ENCODE data around the gene GPR108. TPM values are rescaled to one million over a fixed set of nuclear protein-coding genes. Genes with fewer than 3 reads are reported as not detected.

The GPR108 gene
- total and polyA plus RNA-seq, 11 donors: 19.2 to 47.9 (median 31.1) TPM

DNA sequence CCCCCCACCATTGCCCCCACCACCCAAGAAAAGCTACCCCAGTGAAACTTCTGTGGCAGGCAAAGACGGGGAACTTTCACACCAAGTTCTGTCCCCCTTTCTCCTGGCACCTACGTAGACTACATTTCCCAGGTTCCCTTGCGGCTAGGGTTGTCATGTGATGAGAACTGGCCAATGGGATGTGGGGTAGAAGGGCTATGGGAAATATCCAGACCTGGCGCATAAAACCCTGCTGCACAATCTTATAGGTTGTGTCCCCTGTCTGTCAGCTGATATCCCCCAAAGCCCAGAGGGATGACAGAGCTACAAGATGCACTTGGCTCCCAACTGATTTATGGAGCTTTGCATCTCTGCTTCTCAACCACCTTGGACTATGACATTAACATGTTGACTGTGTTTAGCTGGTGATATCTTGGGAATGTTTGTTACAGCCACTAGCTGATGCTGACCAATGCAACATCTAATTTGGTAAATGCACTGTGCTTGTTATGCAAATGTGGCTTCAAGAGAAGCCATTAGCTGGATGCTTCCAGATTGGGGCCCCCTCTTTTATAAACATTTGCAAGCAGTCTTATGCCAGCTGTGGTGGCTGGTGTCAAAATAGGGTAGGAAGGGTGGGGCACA, 23.8 kb upstream of the GPR108 start:
- no peak overlapping the region for H3K4me3 ChIP-seq
- H3K27ac ChIP-seq: no peak overlapping the region
- no peak for ATAC-seq
- WGBS, 4 donors: 72 to 85% (median 79%) methylated on average over 4 of the region's 4 CpGs
- peak in 1 of 5 donors; percentile 7 for DNase-seq
- peaks cover 0 to 14% (median 5%) of the 10 kb centered on the region in 9 donors for H3K27me3 ChIP-seq
- no peak for TF ChIP-seq POLR2A (IDR thresholded peaks at IDR 0.05)
- TF ChIP-seq, protein P1, sequence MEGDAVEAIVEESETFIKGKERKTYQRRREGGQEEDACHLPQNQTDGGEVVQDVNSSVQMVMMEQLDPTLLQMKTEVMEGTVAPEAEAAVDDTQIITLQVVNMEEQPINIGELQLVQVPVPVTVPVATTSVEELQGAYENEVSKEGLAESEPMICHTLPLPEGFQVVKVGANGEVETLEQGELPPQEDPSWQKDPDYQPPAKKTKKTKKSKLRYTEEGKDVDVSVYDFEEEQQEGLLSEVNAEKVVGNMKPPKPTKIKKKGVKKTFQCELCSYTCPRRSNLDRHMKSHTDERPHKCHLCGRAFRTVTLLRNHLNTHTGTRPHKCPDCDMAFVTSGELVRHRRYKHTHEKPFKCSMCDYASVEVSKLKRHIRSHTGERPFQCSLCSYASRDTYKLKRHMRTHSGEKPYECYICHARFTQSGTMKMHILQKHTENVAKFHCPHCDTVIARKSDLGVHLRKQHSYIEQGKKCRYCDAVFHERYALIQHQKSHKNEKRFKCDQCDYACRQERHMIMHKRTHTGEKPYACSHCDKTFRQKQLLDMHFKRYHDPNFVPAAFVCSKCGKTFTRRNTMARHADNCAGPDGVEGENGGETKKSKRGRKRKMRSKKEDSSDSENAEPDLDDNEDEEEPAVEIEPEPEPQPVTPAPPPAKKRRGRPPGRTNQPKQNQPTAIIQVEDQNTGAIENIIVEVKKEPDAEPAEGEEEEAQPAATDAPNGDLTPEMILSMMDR (IDR thresholded peaks at IDR 0.05): no peak
- no peaks in the 10 kb centered on the region for H3K36me3 ChIP-seq
- intact Hi-C loops (cut with DNase I): loop anchor here in 1 of 10 donors (10.0 kb wide), 1 partner anchor 126 kb away; no protein-coding TSS in a partner anchor
- peaks cover 0 to 4% (median 0%) of the 10 kb centered on the region in 12 donors for H3K4me1 ChIP-seq
- no peaks in the 10 kb centered on the region for H3K9me3 ChIP-seq

DNA sequence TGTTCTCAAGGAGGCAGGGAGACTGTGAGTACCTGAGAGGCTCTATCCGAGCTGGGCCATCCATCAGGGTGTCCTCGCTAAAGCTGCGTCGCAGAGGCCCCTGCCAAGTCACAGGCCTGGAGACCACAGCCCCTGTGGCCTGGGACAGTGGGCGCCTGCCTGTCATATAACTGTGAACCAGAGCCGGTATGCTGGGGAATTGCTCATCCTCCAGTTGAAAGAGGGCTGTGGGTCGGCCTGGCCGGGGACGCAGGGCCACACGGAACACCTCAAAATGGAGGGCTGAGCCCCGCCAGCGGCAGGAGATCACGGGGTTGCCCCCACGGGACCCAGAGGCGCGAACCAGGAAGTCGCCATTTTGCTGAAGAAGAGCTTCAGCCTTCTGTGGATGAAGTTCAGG, 23.2 kb upstream of the GPR108 start:
- ATAC-seq: no peak
- Histone ChIP-seq H3K4me3 (no peak overlapping the region), H3K9me3 (no peaks in the 10 kb centered on the region), H3K4me1 (no peaks in the 10 kb centered on the region), H3K27me3 (peaks cover 0 to 9% (median 0%) of the 10 kb centered on the region in 9 donors), H3K36me3 (no peaks in the 10 kb centered on the region), H3K27ac (no peak overlapping the region)
- intact Hi-C loops (cut with DNase I): loop anchor here in 1 of 10 donors (10.0 kb wide), 1 partner anchor 126 kb away; no protein-coding TSS in a partner anchor
- 86 to 93% (median 90%) methylated on average over 15 to 17 of the region's 17 CpGs for WGBS, 4 donors
- peak in 1 of 5 donors; percentile 42 for DNase-seq
- TF ChIP-seq, protein P1 (IDR thresholded peaks at IDR 0.05): no peak
- no peak for TF ChIP-seq POLR2A (IDR thresholded peaks at IDR 0.05)

DNA sequence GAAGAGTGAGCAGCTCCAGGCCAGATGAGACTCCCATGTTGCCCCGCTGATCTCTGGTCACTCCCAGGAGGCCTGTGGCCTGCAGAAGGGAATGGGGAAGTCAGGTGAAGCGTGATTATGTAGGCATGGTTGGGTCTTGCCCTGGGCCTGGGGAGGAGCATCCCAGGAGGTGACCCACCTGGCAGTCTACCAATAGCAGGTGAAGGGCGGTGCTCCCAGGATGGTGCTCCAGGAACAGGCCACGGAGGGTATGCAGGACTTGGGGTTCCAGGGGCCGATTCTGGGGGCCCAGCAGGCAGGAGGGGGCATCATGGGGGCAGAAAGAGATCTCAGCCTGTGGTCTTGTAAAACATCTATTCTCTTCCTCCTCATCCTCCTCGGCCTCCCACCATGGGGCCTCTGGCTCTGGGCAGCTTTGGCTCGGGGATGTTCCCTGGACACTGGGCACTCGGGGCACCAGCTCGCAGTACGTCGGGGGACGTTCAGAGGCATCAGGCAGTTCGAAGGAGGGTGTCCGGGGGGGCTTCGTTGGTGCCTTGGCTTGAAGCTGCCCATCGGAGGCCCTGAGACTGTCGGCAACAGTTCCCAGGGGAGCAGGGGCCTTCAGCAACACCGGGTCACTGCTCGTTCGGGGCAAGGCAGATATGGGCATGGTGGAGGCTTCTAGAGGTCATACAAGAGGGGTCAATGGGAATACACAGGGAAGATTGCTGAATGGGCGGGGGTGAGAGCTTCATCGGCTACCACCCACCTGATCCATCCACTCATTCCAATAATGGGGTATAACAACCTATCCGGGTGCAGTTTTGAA, 17.5 kb upstream of the GPR108 start:
- Histone ChIP-seq H3K36me3 (peaks cover 0 to 30% (median 27%) of the 10 kb centered on the region in 9 donors), H3K27me3 (no peaks in the 10 kb centered on the region), H3K4me3 (no peak overlapping the region), H3K27ac (no peak overlapping the region), H3K4me1 (peaks cover 0 to 14% (median 7%) of the 10 kb centered on the region in 12 donors), H3K9me3 (no peaks in the 10 kb centered on the region)
- DNase-seq: peak in 1 of 5 donors; percentile 7
- 90 to 96% (median 93%) methylated on average over 21 to 23 of the region's 23 CpGs for WGBS, 4 donors
- intact Hi-C loops (cut with DNase I): loop anchor here in 2 of 10 donors (5.0 to 10.0 kb wide), 2 partner anchors 120 to 123 kb away; no protein-coding TSS in a partner anchor
- TF ChIP-seq, protein P1 (IDR thresholded peaks at IDR 0.05): no peak
- ATAC-seq: no peak

DNA sequence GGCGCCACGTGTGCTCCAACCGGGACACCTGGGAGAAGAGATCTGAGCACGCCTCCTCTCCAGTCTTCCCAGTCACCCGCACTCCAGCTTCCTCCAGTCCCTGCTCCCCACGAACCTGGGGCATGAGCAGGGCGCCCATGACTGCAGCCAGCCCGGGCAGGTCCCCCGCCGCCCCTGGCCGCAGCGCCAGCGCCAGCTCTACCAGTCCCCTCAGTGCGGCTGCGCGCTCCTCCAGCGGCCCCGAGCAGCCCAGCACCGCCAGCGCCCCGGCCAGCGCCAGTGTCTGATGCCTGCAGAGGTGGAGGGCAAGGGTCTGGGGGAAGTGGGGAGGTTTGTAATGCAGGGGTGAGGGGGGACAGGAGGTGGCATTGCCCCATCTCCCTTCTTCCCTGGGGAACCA, 16.8 kb upstream of the GPR108 start:
- Histone ChIP-seq H3K4me1 (peaks cover 0 to 16% (median 8%) of the 10 kb centered on the region in 12 donors), H3K27me3 (no peaks in the 10 kb centered on the region), H3K36me3 (peaks cover 0 to 37% (median 35%) of the 10 kb centered on the region in 9 donors), H3K9me3 (no peaks in the 10 kb centered on the region), H3K4me3 (no peak overlapping the region), H3K27ac (peak overlapping the region in 1 of 12 donors; percentile 72)
- TF ChIP-seq POLR2A (IDR thresholded peaks at IDR 0.05): no peak
- no peak for DNase-seq
- intact Hi-C loops (cut with DNase I): loop anchor here in 2 of 10 donors (5.0 to 10.0 kb wide), 2 partner anchors 119 to 122 kb away; no protein-coding TSS in a partner anchor
- peak in 1 of 4 donors; percentile 3 for ATAC-seq
- WGBS, 4 donors: 94 to 97% (median 95%) methylated on average over 22 of the region's 22 CpGs

All from heart left ventricle (tissue), 16 donors.